Ishikawa (cell line): Measurements from ENCODE around the gene B3GAT2.

Source experiments
- CEBPB ChIP-seq: IDR thresholded peaks from 2 replicates; pipeline ENCODE4 v1.6.1; 2012
- CREB1 ChIP-seq: IDR thresholded peaks from 2 replicates; pipeline ENCODE4 v1.6.1; 2012; ENCODE audit warnings: low read depth
- EGR1 ChIP-seq: IDR thresholded peaks from 2 replicates; pipeline ENCODE4 v1.6.1; 2012
- EP300 ChIP-seq: IDR thresholded peaks from 2 replicates; pipeline ENCODE4 v1.6.1; 2012; ENCODE audit warnings: borderline replicate concordance
- FOXM1 ChIP-seq: IDR thresholded peaks from 2 replicates; pipeline ENCODE4 v1.6.1; 2012; ENCODE audit warnings: low read depth, borderline replicate concordance
- NFIC ChIP-seq: IDR thresholded peaks from 2 replicates; pipeline ENCODE4 v1.6.1; 2012
- RAD21 ChIP-seq: IDR thresholded peaks from 2 replicates; pipeline ENCODE4 v1.6.1; 2012; ENCODE audit warnings: low read depth
- TAF1 ChIP-seq: IDR thresholded peaks from 2 replicates; pipeline ENCODE4 v1.6.1; 2012; ENCODE audit warnings: low read depth, mild to moderate bottlenecking
- TCF12 ChIP-seq: IDR thresholded peaks from 2 replicates; pipeline ENCODE4 v1.6.1; 2012; ENCODE audit warnings: low read depth
- TEAD4 ChIP-seq: IDR thresholded peaks from 2 replicates; pipeline ENCODE4 v1.6.1; 2012
- YY1 ChIP-seq: IDR thresholded peaks from 2 replicates; pipeline ENCODE4 v1.6.1; 2012; ENCODE audit warnings: low read depth
- ZBTB7A ChIP-seq: IDR thresholded peaks from 2 replicates; pipeline ENCODE4 v1.6.1; 2012; ENCODE audit warnings: low read depth
- TF ChIP-seq, protein P1 (sequence below): IDR thresholded peaks from 2 replicates; pipeline ENCODE4 v1.6.1; 2012
- TF ChIP-seq, protein P2 (sequence below): IDR thresholded peaks from 2 replicates; pipeline ENCODE4 v1.6.1; 2012; ENCODE audit warnings: low read depth, mild to moderate bottlenecking
- TF ChIP-seq, protein P3 (sequence below): IDR thresholded peaks from 2 replicates; pipeline ENCODE4 v1.6.1; 2012

Gene B3GAT2

DNA sequence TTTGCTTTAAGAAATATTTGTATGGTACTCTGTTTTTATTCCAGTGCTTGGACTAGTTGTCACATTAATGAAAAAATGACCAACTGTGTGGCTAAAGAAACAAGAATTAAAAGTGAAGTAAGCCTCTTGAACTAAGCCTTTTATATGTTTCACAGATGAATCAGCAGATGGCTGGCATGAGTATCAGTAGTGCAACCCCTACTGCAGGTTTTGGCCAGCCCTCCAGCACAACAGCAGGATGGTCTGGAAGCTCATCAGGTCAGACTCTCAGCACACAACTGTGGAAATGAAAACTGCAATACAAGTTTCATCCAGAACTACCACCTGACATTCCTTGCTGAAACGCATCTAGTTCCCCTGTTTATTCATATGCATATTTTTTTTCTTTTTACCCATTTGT lies 96.8 kb downstream of the B3GAT2 start:
- TF ChIP-seq YY1 (no peak), TCF12 (no peak), TAF1 (no peak), CREB1 (no peak), EP300 (no peak), FOXM1 (no peak), CEBPB (no peak), EGR1 (no peak), TEAD4 (no peak)
- TF ChIP-seq, protein P1, sequence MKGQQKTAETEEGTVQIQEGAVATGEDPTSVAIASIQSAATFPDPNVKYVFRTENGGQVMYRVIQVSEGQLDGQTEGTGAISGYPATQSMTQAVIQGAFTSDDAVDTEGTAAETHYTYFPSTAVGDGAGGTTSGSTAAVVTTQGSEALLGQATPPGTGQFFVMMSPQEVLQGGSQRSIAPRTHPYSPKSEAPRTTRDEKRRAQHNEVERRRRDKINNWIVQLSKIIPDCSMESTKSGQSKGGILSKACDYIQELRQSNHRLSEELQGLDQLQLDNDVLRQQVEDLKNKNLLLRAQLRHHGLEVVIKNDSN: no peak
- TF ChIP-seq, protein P2, sequence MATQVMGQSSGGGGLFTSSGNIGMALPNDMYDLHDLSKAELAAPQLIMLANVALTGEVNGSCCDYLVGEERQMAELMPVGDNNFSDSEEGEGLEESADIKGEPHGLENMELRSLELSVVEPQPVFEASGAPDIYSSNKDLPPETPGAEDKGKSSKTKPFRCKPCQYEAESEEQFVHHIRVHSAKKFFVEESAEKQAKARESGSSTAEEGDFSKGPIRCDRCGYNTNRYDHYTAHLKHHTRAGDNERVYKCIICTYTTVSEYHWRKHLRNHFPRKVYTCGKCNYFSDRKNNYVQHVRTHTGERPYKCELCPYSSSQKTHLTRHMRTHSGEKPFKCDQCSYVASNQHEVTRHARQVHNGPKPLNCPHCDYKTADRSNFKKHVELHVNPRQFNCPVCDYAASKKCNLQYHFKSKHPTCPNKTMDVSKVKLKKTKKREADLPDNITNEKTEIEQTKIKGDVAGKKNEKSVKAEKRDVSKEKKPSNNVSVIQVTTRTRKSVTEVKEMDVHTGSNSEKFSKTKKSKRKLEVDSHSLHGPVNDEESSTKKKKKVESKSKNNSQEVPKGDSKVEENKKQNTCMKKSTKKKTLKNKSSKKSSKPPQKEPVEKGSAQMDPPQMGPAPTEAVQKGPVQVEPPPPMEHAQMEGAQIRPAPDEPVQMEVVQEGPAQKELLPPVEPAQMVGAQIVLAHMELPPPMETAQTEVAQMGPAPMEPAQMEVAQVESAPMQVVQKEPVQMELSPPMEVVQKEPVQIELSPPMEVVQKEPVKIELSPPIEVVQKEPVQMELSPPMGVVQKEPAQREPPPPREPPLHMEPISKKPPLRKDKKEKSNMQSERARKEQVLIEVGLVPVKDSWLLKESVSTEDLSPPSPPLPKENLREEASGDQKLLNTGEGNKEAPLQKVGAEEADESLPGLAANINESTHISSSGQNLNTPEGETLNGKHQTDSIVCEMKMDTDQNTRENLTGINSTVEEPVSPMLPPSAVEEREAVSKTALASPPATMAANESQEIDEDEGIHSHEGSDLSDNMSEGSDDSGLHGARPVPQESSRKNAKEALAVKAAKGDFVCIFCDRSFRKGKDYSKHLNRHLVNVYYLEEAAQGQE: no peak
- TF ChIP-seq, protein P3, sequence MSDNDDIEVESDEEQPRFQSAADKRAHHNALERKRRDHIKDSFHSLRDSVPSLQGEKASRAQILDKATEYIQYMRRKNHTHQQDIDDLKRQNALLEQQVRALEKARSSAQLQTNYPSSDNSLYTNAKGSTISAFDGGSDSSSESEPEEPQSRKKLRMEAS: no peak

DNA sequence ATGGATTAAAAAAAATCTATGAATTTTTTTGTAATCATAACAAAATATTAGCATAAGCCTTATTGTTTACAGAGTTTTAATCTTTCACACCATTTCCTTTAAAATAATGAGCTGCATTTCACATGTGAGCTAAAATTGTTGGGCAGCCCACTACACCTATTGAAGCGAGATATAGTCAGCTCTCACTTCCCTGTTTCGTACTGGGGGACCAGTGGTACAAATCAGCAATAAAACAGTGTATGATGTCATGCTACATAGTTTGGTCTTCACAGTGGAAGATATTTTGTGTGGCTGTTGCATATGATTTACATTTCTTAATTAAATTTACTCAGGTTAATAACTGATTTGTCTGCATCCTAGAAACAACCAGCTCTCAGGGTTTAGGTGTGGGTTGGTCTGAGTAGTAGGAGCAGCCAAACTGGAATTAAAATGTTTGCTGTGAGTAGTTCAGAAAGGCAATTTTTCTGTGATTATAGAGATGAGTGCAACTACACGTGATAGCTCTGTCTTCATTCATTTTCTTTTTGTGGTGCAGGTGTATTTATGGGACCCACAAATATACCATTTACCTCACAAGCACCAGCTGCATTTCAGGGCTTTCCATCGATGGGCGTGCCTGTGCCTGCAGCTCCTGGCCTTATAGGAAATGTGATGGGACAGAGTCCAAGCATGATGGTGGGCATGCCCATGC lies 99.3 kb downstream of the B3GAT2 start:
- TF ChIP-seq, protein P3: no peak
- no peak for TF ChIP-seq EGR1
- TF ChIP-seq RAD21: no peak
- TF ChIP-seq, protein P1: no peak
- no peak for TF ChIP-seq TAF1
- TF ChIP-seq EP300: no peak
- no peak for TF ChIP-seq CREB1
- no peak for TF ChIP-seq TCF12
- TF ChIP-seq, protein P2: no peak
- no peak for TF ChIP-seq YY1
- no peak for TF ChIP-seq FOXM1
- TF ChIP-seq ZBTB7A: no peak
- TF ChIP-seq TEAD4: no peak
- TF ChIP-seq NFIC: no peak
- TF ChIP-seq CEBPB: no peak

DNA sequence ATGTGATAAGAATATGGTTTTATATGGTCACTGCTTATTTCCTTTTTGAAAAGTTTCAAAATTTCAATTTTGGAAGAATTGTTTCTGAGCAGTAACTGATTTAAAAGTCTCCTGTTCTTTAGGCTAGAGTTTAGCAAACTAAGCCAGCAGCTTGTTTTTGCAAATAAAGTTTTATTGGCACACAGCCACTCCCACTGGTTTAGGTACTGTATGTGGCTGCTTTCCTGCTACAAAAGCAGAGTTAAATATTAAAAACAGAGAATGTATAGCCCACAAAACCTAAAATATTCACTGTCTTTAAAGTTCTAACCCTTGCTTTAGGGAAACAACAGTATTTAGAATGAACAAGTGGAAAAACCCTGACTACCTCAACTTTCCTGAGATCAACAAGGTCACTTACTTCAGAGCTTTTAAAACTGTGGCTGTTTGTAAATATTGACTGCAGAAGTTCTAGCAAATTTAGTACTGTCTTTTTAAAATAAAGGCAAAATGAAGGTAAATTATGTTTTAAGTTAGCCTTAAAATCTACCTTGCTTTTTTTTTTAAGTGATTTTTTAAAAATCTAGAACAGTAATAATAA lies 104.1 kb downstream of the B3GAT2 start:
- TF ChIP-seq, protein P3: no peak
- TF ChIP-seq EP300 (no peak), CEBPB (no peak), EGR1 (no peak)
- TF ChIP-seq, protein P1: no peak

DNA sequence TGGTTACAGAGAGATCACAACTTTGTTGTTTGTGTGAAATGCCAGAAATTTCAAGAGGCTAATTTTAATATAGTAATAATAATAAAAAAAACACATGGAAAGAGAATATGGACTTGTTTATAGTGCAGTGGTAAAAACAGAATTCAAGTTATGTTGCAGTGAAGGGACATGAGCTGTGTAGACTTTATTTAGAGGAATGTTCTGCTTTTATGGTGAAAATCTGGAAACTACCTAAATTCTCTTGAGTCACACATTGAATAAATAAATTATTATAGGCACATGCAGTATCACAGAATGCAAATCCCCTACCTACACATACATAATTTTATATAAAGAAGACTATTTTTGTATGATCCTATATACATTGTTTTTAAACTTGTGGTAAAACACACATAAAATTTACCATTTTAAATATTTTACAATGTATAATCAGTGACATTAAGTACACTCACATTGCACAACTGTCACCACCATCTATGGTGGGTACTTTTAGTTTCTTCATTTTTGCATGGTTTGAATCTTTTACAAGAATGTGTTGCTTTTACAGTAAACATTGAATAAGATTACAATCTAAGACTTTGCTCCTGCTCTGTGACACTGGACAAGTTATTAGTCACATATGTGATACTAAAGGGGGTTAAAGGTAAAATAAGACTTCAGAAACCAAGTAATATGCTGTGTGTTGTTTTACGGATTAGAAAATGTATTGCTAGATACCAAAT lies 107.4 kb downstream of the B3GAT2 start:
- TF ChIP-seq, protein P3: no peak
- TF ChIP-seq, protein P1: no peak
- TF ChIP-seq CEBPB (no peak), TAF1 (no peak), NFIC (no peak), CREB1 (no peak), YY1 (no peak), EGR1 (no peak), FOXM1 (no peak), TEAD4 (no peak), RAD21 (no peak)
- TF ChIP-seq, protein P2: no peak
